H1 (cell line): ENCODE data around the gene VIPR2. TPM values are rescaled to one million over a fixed set of nuclear protein-coding genes. Genes with fewer than 3 reads are reported as not detected.

Experiments used
- CTCF ChIA-PET: fragments of 300-600 bp; sonication (Branson Sonifier 250); formaldehyde crosslinking; loops from one replicate; lab custom pipeline; 2021; ENCODE audit not compliant: partially characterized antibody; lab: Charles Lee
- POLR2A ChIA-PET: fragments of 300-600 bp; sonication (Branson Sonifier 250); formaldehyde crosslinking; loops from one replicate; lab custom pipeline; 2021; ENCODE audit warnings: inconsistent platforms; ENCODE audit not compliant: partially characterized antibody; lab: Charles Lee
- DNase-seq, 2 experiments: peaks; one replicate each; pipeline versions ENCODE4 v3.0.0 to v3.0.0-alpha.2; 2010 to 2022; ENCODE audit warnings: low spot score in 2 of 2, low read depth in 1 of 2, mixed read lengths in 1 of 2
- FAIRE-seq: peaks from 2 replicates; lab custom pipeline; 2011; peaks lifted over from hg19 to GRCh38; lab: Jason Lieb, UNC
- H2AFZ ChIP-seq: 2 replicates; pipeline ENCODE4 v1.8.1; 2012; ENCODE audit warnings: low read length, inconsistent platforms
- H2AK5ac ChIP-seq: 2 replicates; pipeline ENCODE4 v1.6.1; 2013; ENCODE audit warnings: low read depth, low read length
- H2BK120ac ChIP-seq: replicated peaks from 2 replicates; pipeline ENCODE3; 2013; ENCODE audit warnings: low read depth, low read length, inconsistent platforms
- H2BK12ac ChIP-seq: 2 replicates; pipeline ENCODE4 v1.6.1; 2013; ENCODE audit warnings: low read depth, low read length
- H2BK15ac ChIP-seq: 2 replicates; pipeline ENCODE4 v1.6.1; 2013; ENCODE audit warnings: low read length
- H2BK20ac ChIP-seq: 2 replicates; pipeline ENCODE4 v1.6.1; 2013; ENCODE audit warnings: low read length
- H2BK5ac ChIP-seq: 2 replicates; pipeline ENCODE4 v1.6.1; 2013; ENCODE audit warnings: low read depth, low read length
- H3K14ac ChIP-seq: 2 replicates; pipeline ENCODE4 v1.6.1; 2013; ENCODE audit warnings: inconsistent platforms; ENCODE audit not compliant: insufficient read length
- H3K18ac ChIP-seq: 2 replicates; pipeline ENCODE4 v1.6.1; 2013; ENCODE audit warnings: low read length; ENCODE audit errors: extremely low read depth
- H3K23ac ChIP-seq: 2 replicates; pipeline ENCODE4 v1.6.1; 2013; ENCODE audit warnings: inconsistent platforms; ENCODE audit not compliant: insufficient read length
- H3K23me2 ChIP-seq: 2 replicates; pipeline ENCODE4 v1.6.1; 2013; ENCODE audit warnings: low read depth, low read length
- H3K27ac ChIP-seq: 2 replicates; pipeline ENCODE4 v1.6.1; 2011; ENCODE audit warnings: low read depth, low read length, inconsistent platforms
- H3K27me3 ChIP-seq, 4 experiments: replicated peaks in 1 of 4; 1 replicate in 1 of 4; 2 replicates in 3 of 4; pipeline versions ENCODE4 v1.6.1 to v1.8.1; 2011 to 2013; ENCODE audit warnings: low read length in 3 of 4, mild to moderate bottlenecking in 3 of 4, inconsistent platforms in 2 of 4, mixed read lengths in 2 of 4, moderate library complexity in 1 of 4; ENCODE audit not compliant: control insufficient read depth in 3 of 4, insufficient read depth in 3 of 4; ENCODE audit errors: extremely low read depth in 1 of 4
- H3K36me3 ChIP-seq, 4 experiments: 2 replicates each; pipeline versions ENCODE4 v1.6.1 to v1.8.1; 2011 to 2013; ENCODE audit warnings: mild to moderate bottlenecking in 4 of 4, low read length in 3 of 4, moderate library complexity in 2 of 4, control low read depth in 1 of 4, inconsistent platforms in 1 of 4; ENCODE audit not compliant: insufficient read depth in 4 of 4, control insufficient read depth in 2 of 4
- H3K4ac ChIP-seq: replicated peaks from 2 replicates; pipeline ENCODE3; 2013; ENCODE audit warnings: low read length, low read depth, mixed read lengths, inconsistent platforms; ENCODE audit not compliant: insufficient read length
- H3K4me1 ChIP-seq, 4 experiments: replicated peaks in 1 of 4; 1 replicate in 1 of 4; 2 replicates in 3 of 4; pipeline versions ENCODE4 v1.6.1 to v1.8.1; 2011 to 2013; ENCODE audit warnings: low read length in 3 of 4, inconsistent platforms in 2 of 4, mixed read lengths in 1 of 4; ENCODE audit not compliant: insufficient read depth in 4 of 4, control insufficient read depth in 3 of 4
- H3K4me2 ChIP-seq, 2 experiments: 2 replicates each; pipeline versions ENCODE4 v1.6.1 to v1.8.1; 2011 to 2013; ENCODE audit warnings: low read depth in 2 of 2, low read length in 2 of 2, control low read depth in 1 of 2, inconsistent platforms in 1 of 2, mild to moderate bottlenecking in 1 of 2; ENCODE audit not compliant: insufficient read depth in 1 of 2
- H3K4me3 ChIP-seq, 4 experiments: fragments of 200-600, 300-600 bp in 1 of 4; sonication (generic), shearing (Covaris generic), sonication (Bioruptor Twin) in 1 of 4; 2 replicates each; pipeline versions ENCODE4 v1.5.1 to v1.8.1; 2011 to 2016; ENCODE audit warnings: low read length in 4 of 4, low read depth in 3 of 4, control low read depth in 2 of 4, inconsistent platforms in 2 of 4, mild to moderate bottlenecking in 2 of 4, mixed read lengths in 1 of 4, moderate library complexity in 1 of 4; ENCODE audit not compliant: insufficient read depth in 2 of 4; ENCODE audit errors: extremely low read depth in 1 of 4
- H3K56ac ChIP-seq: replicated peaks from 2 replicates; pipeline ENCODE3; 2013; ENCODE audit warnings: low read depth, mild to moderate bottlenecking, mixed read lengths, low read length, inconsistent platforms; ENCODE audit not compliant: insufficient read length
- H3K79me1 ChIP-seq: 2 replicates; pipeline ENCODE4 v1.6.1; 2013; ENCODE audit warnings: low read depth, low read length, control low read depth
- H3K79me2 ChIP-seq, 2 experiments: 2 replicates each; pipeline versions ENCODE4 v1.6.1 to v1.8.1; 2012 to 2013; ENCODE audit warnings: low read length in 2 of 2, mild to moderate bottlenecking in 2 of 2, inconsistent platforms in 1 of 2; ENCODE audit not compliant: insufficient read depth in 2 of 2, control insufficient read depth in 1 of 2
- H3K9ac ChIP-seq, 4 experiments: replicated peaks in 1 of 4; 1 replicate in 1 of 4; 2 replicates in 3 of 4; pipeline versions ENCODE4 v1.6.1 to v1.8.1; 2011 to 2013; ENCODE audit warnings: low read depth in 3 of 4, low read length in 3 of 4, control low read depth in 2 of 4, mild to moderate bottlenecking in 2 of 4, moderate library complexity in 2 of 4, inconsistent platforms in 1 of 4; ENCODE audit errors: extremely low read depth in 1 of 4
- H3K9me3 ChIP-seq, 2 experiments: 2 replicates each; pipeline versions ENCODE4 v1.6.1 to v1.8.1; 2012 to 2013; ENCODE audit warnings: mild to moderate bottlenecking in 2 of 2, moderate library complexity in 2 of 2, control low read depth in 1 of 2, inconsistent platforms in 1 of 2, low read depth in 1 of 2, low read length in 1 of 2, mixed read lengths in 1 of 2; ENCODE audit not compliant: insufficient read depth in 2 of 2
- H4K20me1 ChIP-seq, 2 experiments: replicated peaks in 1 of 2; 2 replicates each; pipeline versions ENCODE3 to v1.8.1; 2011 to 2013; ENCODE audit warnings: inconsistent platforms in 2 of 2, low read length in 2 of 2, mild to moderate bottlenecking in 1 of 2; ENCODE audit not compliant: insufficient read depth in 2 of 2, control insufficient read depth in 1 of 2
- H4K5ac ChIP-seq: 2 replicates; pipeline ENCODE4 v1.6.1; 2013; ENCODE audit warnings: low read length, low read depth, mixed read lengths, inconsistent platforms; ENCODE audit not compliant: insufficient read length
- H4K8ac ChIP-seq: 2 replicates; pipeline ENCODE4 v1.8.0; 2013; ENCODE audit warnings: mild to moderate bottlenecking, moderate library complexity, low read length, inconsistent platforms; ENCODE audit not compliant: insufficient read depth; ENCODE audit errors: extremely low read depth
- H4K91ac ChIP-seq: replicated peaks from 2 replicates; pipeline ENCODE3; 2013; ENCODE audit warnings: low read length, mixed read lengths, inconsistent platforms; ENCODE audit not compliant: insufficient read length
- CTCF ChIP-seq, 3 experiments: IDR thresholded peaks; 1 replicate in 2 of 3; 2 replicates in 1 of 3; pipeline versions ENCODE4 v1.5.1 to v1.6.1; 2011; ENCODE audit warnings: low read length in 3 of 3, mild to moderate bottlenecking in 3 of 3, inconsistent platforms in 2 of 3, low read depth in 1 of 3, moderate library complexity in 1 of 3; ENCODE audit not compliant: insufficient read depth in 1 of 3; ENCODE audit errors: control extremely low read depth in 1 of 3
- GABPA ChIP-seq: IDR thresholded peaks from 2 replicates; pipeline ENCODE4 v1.6.1; 2011; ENCODE audit warnings: mild to moderate bottlenecking, low read length, moderate library complexity, borderline replicate concordance; ENCODE audit not compliant: insufficient read depth
- NRF1 ChIP-seq: IDR thresholded peaks from 2 replicates; pipeline ENCODE4 v1.6.1; 2011; ENCODE audit warnings: mild to moderate bottlenecking, low read depth, low read length, improper control_type of control experiment
- RBBP5 ChIP-seq: IDR thresholded peaks from 2 replicates; pipeline ENCODE4 v1.7.1; 2012; ENCODE audit warnings: low read depth, mild to moderate bottlenecking, inconsistent platforms, low read length, moderate library complexity, borderline replicate concordance
- RNF2 ChIP-seq: fragments of 200-900, 300-1000 bp; sonication (generic); IDR thresholded peaks from 2 replicates; pipeline ENCODE4 v1.7.1; 2016; ENCODE audit warnings: borderline replicate concordance, low read depth, mild to moderate bottlenecking, antibody characterized with exemption, low read length; ENCODE audit not compliant: poor library complexity, severe bottlenecking; ENCODE audit errors: missing control alignments
- RXRA ChIP-seq: IDR thresholded peaks from 2 replicates; pipeline ENCODE4 v1.6.1; 2011; ENCODE audit warnings: low read depth, mild to moderate bottlenecking, low read length, moderate library complexity; ENCODE audit not compliant: insufficient read depth
- SIN3A ChIP-seq, 2 experiments: IDR thresholded peaks in 1 of 2; conservative IDR thresholded peaks in 1 of 2; 2 replicates each; pipeline ENCODE4 v1.6.1; 2011 to 2012; ENCODE audit warnings: low read length in 2 of 2, improper control_type of control experiment in 1 of 2, low read depth in 1 of 2, mild to moderate bottlenecking in 1 of 2
- TAF1 ChIP-seq: IDR thresholded peaks from 2 replicates; pipeline ENCODE4 v1.6.1; 2011; ENCODE audit warnings: mild to moderate bottlenecking, low read depth, low read length
- TBP ChIP-seq: IDR thresholded peaks from 2 replicates; pipeline ENCODE4 v1.6.1; 2011; ENCODE audit warnings: low read depth, low read length, improper control_type of control experiment
- TCF12 ChIP-seq: IDR thresholded peaks from 2 replicates; pipeline ENCODE4 v1.6.1; 2011; ENCODE audit warnings: low read depth, mild to moderate bottlenecking, low read length
- TEAD4 ChIP-seq: IDR thresholded peaks from 2 replicates; pipeline ENCODE4 v1.6.1; 2012; ENCODE audit warnings: low read depth, low read length, inconsistent platforms, mixed read lengths
- YY1 ChIP-seq: IDR thresholded peaks from 2 replicates; pipeline ENCODE4 v1.6.1; 2011; ENCODE audit warnings: low read depth, mild to moderate bottlenecking, low read length
- WGBS, 2 experiments: shearing (Covaris generic) in 1 of 2; methylation state at CpG; one replicate each; pipeline versions ENCODE4 v1.1.6 to v1.1.7; 2013 to 2015; ENCODE audit warnings: low lambda C conversion rate in 2 of 2, mixed read lengths in 2 of 2, inconsistent platforms in 1 of 2, low coverage in 1 of 2, missing lambda C conversion rate in 1 of 2; ENCODE audit not compliant: insufficient replicate concordance in 2 of 2, insufficient coverage in 1 of 2, insufficient read length in 1 of 2; ENCODE audit errors: extremely low coverage in 1 of 2, missing lambda C conversion rate in 1 of 2; 5-methylcytosine and 5-hydroxymethylcytosine counted together
- polyA plus RNA-seq, 7 experiments: library from polyadenylated mRNA; depleted of rRNA in 3 of 7; stranded (reverse) in 5 of 7; unstranded in 2 of 7; fragments of >200 nt in 5 of 7; fragments of 200-250 nt in 2 of 7; gene quantifications; 1 replicate in 5 of 7; 2 replicates in 1 of 7; 4 replicates in 1 of 7; pipeline versions ENCODE4 v1.2.1 to v1.2.3, GENCODE V29; 2011 to 2013; ENCODE audit warnings: missing spikeins in 2 of 7, mixed read lengths in 2 of 7
- total RNA-seq: library from RNA; stranded (reverse); fragmentation: NEBNext Ultra II Directional; extraction: Animal tissue kit (Norgen Biotek cat#: 25700); gene quantifications from 2 replicates; pipeline ENCODE4 v1.2.1, GENCODE V29; 2021

VIPR2 gene
- total and polyA plus RNA-seq, 2 of the 8 experiments (the other 6 are each of a cell fraction or from before 2014, with no cell fraction given), result 2.4 to 6.3 TPM

DNA sequence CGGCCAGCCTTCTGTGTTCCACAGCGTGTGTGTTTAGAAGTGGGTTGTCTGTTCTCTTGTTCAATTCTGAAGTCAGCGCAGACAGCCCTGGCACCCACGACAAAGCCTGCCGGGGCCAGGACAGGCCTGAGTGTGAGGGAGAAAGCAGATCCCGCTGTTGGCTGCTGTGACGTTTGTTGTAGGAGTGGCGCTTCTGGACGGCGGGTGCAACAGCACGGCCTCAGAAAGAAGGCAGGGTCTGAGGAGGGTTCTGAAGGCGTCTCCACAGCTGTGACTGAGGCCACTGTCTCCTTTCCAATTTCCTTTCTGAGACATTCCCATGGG, 76.2 kb downstream of the VIPR2 start:
- H2BK20ac ChIP-seq, result no peak overlapping the region
- no peaks in the 10 kb centered on the region for H3K23me2 ChIP-seq
- peak overlapping the region; percentile 18; the same call in 1 of the 2 replicates for H4K8ac ChIP-seq
- H3K23ac ChIP-seq, result no peak overlapping the region
- no peaks in the 10 kb centered on the region for H3K4me1 ChIP-seq
- DNase-seq (no peak), FAIRE-seq (no peak)
- no peak overlapping the region for H3K4me3 ChIP-seq
- no peak overlapping the region for H3K9ac ChIP-seq
- no peak overlapping the region for H2BK12ac ChIP-seq
- H3K27ac ChIP-seq, result no peak overlapping the region
- H2BK15ac ChIP-seq, result no peak overlapping the region
- H4K20me1 ChIP-seq, result no peaks in the 10 kb centered on the region
- H2AK5ac ChIP-seq, result no peak overlapping the region
- no peak overlapping the region for H3K18ac ChIP-seq
- no peaks in the 10 kb centered on the region for H3K27me3 ChIP-seq
- ChIA-PET CTCF (no interaction called here), POLR2A (no interaction called here)
- H4K91ac ChIP-seq, result no peak overlapping the region
- H3K4me2 ChIP-seq, result no peak overlapping the region
- H3K79me1 ChIP-seq, result no peaks in the 10 kb centered on the region
- no peak overlapping the region for H3K4ac ChIP-seq
- H3K79me2 ChIP-seq, result no peaks in the 10 kb centered on the region
- H2AFZ ChIP-seq, result no peak overlapping the region
- no peak overlapping the region for H2BK5ac ChIP-seq
- H4K5ac ChIP-seq, result no peak overlapping the region
- H3K56ac ChIP-seq, result no peak overlapping the region
- no peaks in the 10 kb centered on the region for H3K36me3 ChIP-seq
- no peaks in the 10 kb centered on the region for H3K9me3 ChIP-seq
- H3K14ac ChIP-seq, result no peak overlapping the region
- H2BK120ac ChIP-seq, result no peak overlapping the region
- 91% methylated on average over 12 of the region's 12 CpGs; no CpG with 5 or more reads in 1 of the 2 experiments for WGBS, 2 experiments
- TF ChIP-seq TEAD4 (no peak), GABPA (no peak), TCF12 (no peak), CTCF (IDR thresholded peaks at IDR 0.05; ENCODE audit: control extremely low read depth in 1 of 3, insufficient read depth in 1 of 3, low read depth in 1 of 3, low read length in 3 of 3) (no peak), RBBP5 (no peak), TAF1 (no peak), SIN3A (conservative IDR thresholded peaks at IDR 0.05 in 1 of 2, IDR thresholded peaks at IDR 0.05 in 1 of 2; ENCODE audit: low read depth in 1 of 2, low read length in 2 of 2) (no peak), RNF2 (no peak), YY1 (no peak), RXRA (no peak), NRF1 (no peak), TBP (no peak)
